Peyer's patch (tissue), 4 donors: ENCODE data around the gene MYRIP. TPM values are rescaled to one million over a fixed set of nuclear protein-coding genes. Genes with fewer than 3 reads are reported as not detected.
"Not testable (repeated sequence)": the region's sequence is repeated elsewhere in the genome, so short reads cannot be mapped to it uniquely, and the experiment has no call there.

Experiments
- DNase-seq, 3 donors: peaks; one replicate each; pipeline ENCODE4 v3.0.0-alpha.2; 2017 to 2019
- H3K27ac ChIP-seq, 4 donors: fragments of 200-600 bp; sonication (generic); one replicate each; pipeline ENCODE4 v1.5.1; 2016 to 2019
- H3K27me3 ChIP-seq, 2 donors: fragments of 200-600 bp; sonication (generic); one replicate each; pipeline ENCODE4 v1.5.1; 2019
- H3K36me3 ChIP-seq, 3 donors: fragments of 200-600 bp; sonication (generic); one replicate each; pipeline ENCODE4 v1.5.1; 2016 to 2019
- H3K4me1 ChIP-seq, 4 donors: fragments of 200-600 bp; sonication (generic); one replicate each; pipeline ENCODE4 v1.5.1; 2016 to 2019
- H3K4me3 ChIP-seq, 4 donors: fragments of 200-600 bp; sonication (generic); 1 replicate in 3 of 4; 2 replicates in 1 of 4; pipeline ENCODE4 v1.5.1; 2016 to 2019; ENCODE audit warnings: mild to moderate bottlenecking in 1 of 4
- H3K9me3 ChIP-seq, 4 donors: fragments of 200-600 bp; sonication (generic); one replicate each; pipeline ENCODE4 v1.5.1; 2016 to 2019; ENCODE audit warnings: mild to moderate bottlenecking in 1 of 4
- CTCF ChIP-seq, 6 experiments: fragments of 450-650 bp in 4 of 6; fragments of 200-600 bp in 2 of 6; sonication (generic) in 1 of 6; IDR thresholded peaks; one replicate each; pipeline ENCODE4 v1.5.1; 2017 to 2019; ENCODE audit warnings: antibody characterized with exemption in 6 of 6, mild to moderate bottlenecking in 3 of 6, moderate library complexity in 1 of 6
- POLR2A ChIP-seq, 2 donors: fragments of 450-650 bp; IDR thresholded peaks; one replicate each; pipeline ENCODE4 v1.5.1; 2017; ENCODE audit warnings: antibody characterized with exemption in 2 of 2, mild to moderate bottlenecking in 2 of 2, moderate library complexity in 2 of 2
- total RNA-seq, 4 donors: library from RNA; depleted of rRNA; stranded (reverse); fragments of >200 nt; gene quantifications; one replicate each; pipeline ENCODE4 v1.1.0, GENCODE V29; 2016

Gene MYRIP
- total RNA-seq, 4 donors from 2014 or later, result 6.0 to 12.4 (median 8.3) TPM

- H3K36me3 ChIP-seq, result no peaks in the 10 kb centered on the region
- no peak overlapping the region for H3K27ac ChIP-seq
- H3K9me3 ChIP-seq, result no peaks in the 10 kb centered on the region
- no peak for TF ChIP-seq CTCF (IDR thresholded peaks at IDR 0.05)
- no peak for TF ChIP-seq POLR2A (IDR thresholded peaks at IDR 0.05)
- H3K4me1 ChIP-seq, result no peaks in the 10 kb centered on the region
- H3K27me3 ChIP-seq, result no peaks in the 10 kb centered on the region
- DNase-seq, result no peak
- H3K4me3 ChIP-seq, result no peak overlapping the region
Observed at GRCh38 chr3:40278791-40279190, 469.4 kb downstream of the MYRIP start.

GRCh38 chr3:40281995-40282394, 472.6 kb downstream of the MYRIP start:
- no peaks in the 10 kb centered on the region for H3K9me3 ChIP-seq
- H3K27me3 ChIP-seq, result no peaks in the 10 kb centered on the region
- DNase-seq, result no peak
- no peak overlapping the region for H3K27ac ChIP-seq
- TF ChIP-seq POLR2A (IDR thresholded peaks at IDR 0.05) (no peak), CTCF (IDR thresholded peaks at IDR 0.05) (no peak)
- no peak overlapping the region for H3K4me3 ChIP-seq
- no peaks in the 10 kb centered on the region for H3K36me3 ChIP-seq
- no peaks in the 10 kb centered on the region for H3K4me1 ChIP-seq

- H3K27me3 ChIP-seq, H3K4me1 ChIP-seq, H3K4me3 ChIP-seq, H3K27ac ChIP-seq, DNase-seq, H3K36me3 ChIP-seq, H3K9me3 ChIP-seq: not testable (repeated sequence)
Observed at GRCh38 chr3:40283057-40283456, 473.6 kb downstream of the MYRIP start.

GRCh38 chr3:40287248-40287647, 477.8 kb downstream of the MYRIP start:
- DNase-seq, result no peak
- no peak overlapping the region for H3K27ac ChIP-seq
- H3K36me3 ChIP-seq, result no peaks in the 10 kb centered on the region
- H3K4me1 ChIP-seq, result no peaks in the 10 kb centered on the region
- TF ChIP-seq POLR2A (IDR thresholded peaks at IDR 0.05) (no peak), CTCF (IDR thresholded peaks at IDR 0.05) (no peak)
- H3K27me3 ChIP-seq, result no peaks in the 10 kb centered on the region
- H3K4me3 ChIP-seq, result no peak overlapping the region
- H3K9me3 ChIP-seq, result no peaks in the 10 kb centered on the region

- H3K4me3 ChIP-seq, result no peak overlapping the region
- no peak overlapping the region for H3K27ac ChIP-seq
- H3K36me3 ChIP-seq, result no peaks in the 10 kb centered on the region
- H3K4me1 ChIP-seq, result no peaks in the 10 kb centered on the region
- no peak for TF ChIP-seq CTCF (IDR thresholded peaks at IDR 0.05)
- H3K27me3 ChIP-seq, result no peaks in the 10 kb centered on the region
- H3K9me3 ChIP-seq, result no peaks in the 10 kb centered on the region
- no peak for DNase-seq
Observed at GRCh38 chr3:40290396-40290795, 481.0 kb downstream of the MYRIP start.

- TF ChIP-seq POLR2A (IDR thresholded peaks at IDR 0.05) (no peak), CTCF (IDR thresholded peaks at IDR 0.05) (no peak)
- Histone ChIP-seq H3K36me3 (no peaks in the 10 kb centered on the region), H3K9me3 (no peaks in the 10 kb centered on the region), H3K4me3 (no peak overlapping the region), H3K27ac (no peak overlapping the region), H3K27me3 (no peaks in the 10 kb centered on the region), H3K4me1 (no peaks in the 10 kb centered on the region)
- no peak for DNase-seq
Observed at GRCh38 chr3:40291471-40291870, 482.1 kb downstream of the MYRIP start.
